Measurements from ENCODE around the gene KLHL26.

The KLHL26 gene

GRCh38 chr19:18685597-18686190, 48.9 kb downstream of the KLHL26 start:
- DNase-seq (ENCODE audit: low read depth) = no peak

DNA sequence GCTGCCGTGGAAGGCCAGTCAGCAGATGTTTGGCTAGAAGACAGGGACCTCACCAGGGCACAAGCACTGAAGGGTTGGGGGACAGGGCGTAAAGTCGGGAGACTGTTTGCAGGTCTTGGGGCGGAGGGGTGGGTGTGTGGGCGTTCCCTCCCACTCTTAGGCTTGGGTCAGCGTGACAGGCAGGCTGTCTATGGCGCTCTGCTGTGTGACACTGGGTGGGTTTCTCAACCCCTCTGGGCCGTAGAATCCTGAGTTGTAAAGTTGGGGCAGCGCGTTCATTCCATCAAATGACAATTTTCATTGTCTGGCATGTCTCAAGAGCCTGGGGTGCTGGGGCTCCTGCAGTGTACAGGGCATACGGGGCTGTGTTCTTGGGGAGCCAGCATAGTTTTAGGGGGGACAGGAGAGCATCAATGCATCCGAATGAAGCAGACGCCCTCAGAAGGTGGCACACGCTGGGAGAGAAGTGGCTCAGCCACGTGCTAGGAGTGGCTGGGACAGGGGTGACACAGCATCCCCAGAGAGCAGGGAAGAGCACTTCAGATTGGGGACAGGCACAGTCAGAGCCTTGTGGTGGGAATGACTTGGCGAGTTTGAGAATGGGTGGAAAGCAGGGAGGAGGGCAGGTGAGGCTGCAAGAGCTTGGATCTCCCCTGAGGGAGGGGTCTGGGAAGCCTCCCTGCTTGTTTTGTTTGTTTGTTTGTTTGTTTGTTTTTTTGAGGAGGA, 51.1 kb downstream of the KLHL26 start:
- DNase-seq (ENCODE audit: low read depth) = no peak

GRCh38 chr19:18696023-18696422, 59.2 kb downstream of the KLHL26 start:
- no peak for DNase-seq (ENCODE audit: low read depth)

- DNase-seq (ENCODE audit: low read depth) = no peak
Observed at GRCh38 chr19:18697680-18698079, 60.9 kb downstream of the KLHL26 start.

DNA sequence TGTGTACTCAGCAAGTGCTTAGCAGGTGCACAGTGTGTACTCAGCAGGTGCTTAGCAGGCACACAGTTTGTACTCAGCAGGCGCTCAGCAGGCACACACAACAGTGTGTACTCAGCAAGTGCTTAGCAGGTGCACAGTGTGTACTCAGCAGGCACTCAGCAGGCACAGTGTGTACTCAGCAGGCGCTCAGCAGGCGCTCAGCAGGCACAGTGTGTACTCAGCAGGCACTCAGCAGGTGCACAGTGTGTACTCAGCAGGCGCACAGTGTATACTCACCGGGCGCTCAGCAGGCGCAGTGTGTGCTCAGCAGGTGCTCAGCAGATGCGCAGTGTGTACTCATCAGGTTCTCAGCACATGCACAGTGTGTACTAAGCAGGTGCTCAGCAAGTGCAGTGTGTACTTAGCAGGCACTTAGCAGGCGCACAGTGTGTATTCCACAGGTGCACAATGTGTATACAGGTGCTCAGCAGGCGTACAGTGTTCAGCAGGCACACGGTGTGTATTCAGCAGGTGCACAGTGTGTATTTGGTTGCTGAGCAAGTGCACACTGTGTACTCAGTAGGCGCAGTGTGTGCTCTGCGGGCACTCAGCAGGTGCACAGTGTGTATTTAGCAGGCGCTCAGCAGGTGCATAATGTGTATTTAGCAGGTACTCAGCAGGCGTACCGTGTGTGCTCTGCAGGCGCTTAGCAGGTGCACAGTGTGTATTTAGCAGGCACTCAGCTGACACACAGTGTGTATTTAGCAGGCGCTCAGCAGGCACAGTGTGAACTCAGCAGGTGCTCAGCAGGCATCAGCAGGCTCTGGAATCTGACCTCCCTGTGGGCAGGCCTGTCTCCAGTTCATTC, 61.7 kb downstream of the KLHL26 start:
- DNase-seq (ENCODE audit: low read depth) = no peak

GRCh38 chr19:18699403-18700054, 62.7 kb downstream of the KLHL26 start:
- no peak for DNase-seq (ENCODE audit: low read depth)

GRCh38 chr19:18700501-18701249, 63.8 kb downstream of the KLHL26 start:
- DNase-seq (ENCODE audit: low read depth) = peak; percentile 27

GRCh38 chr19:18701250-18701608, 64.4 kb downstream of the KLHL26 start:
- DNase-seq (ENCODE audit: low read depth) = no peak

DNA sequence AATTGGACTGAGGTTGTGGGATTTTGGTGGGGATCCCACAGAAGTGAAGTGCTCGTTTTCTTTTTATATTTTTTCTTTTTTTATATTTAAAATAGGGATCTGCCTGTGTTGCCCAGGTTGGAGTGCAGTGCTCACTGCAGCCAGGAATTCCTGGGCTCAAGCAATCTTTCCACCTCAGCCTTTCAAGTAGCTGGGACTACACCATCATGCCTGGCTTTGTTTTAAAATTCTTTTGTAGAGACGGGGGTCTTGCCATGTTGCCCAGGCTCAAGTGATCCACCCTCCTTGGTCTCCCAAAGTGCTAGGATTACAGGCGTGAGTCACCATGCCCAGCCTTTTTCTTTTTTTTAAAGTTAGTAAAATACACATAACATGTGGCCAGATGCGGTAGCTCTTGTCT, 67.2 kb downstream of the KLHL26 start:
- no peak for DNase-seq (ENCODE audit: low read depth)

DNA sequence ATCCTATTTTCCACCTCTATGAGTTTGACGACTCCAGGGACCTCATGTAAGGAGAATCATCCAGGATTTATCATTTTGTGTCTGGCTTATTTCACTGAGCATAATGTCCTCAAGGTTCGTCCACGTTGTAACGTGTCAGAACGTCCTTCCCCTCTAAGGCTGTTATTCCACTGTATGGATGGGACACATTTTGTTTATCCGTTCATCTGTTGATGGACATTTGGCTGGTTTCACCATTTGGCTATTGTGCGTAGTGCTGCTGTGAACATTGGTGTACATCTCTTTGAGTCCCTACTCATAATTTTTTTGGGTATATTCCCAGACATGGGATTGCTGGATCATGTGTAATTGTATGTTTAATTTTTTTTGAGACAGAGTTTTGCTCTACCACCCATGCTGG, 68.1 kb downstream of the KLHL26 start:
- DNase-seq (ENCODE audit: low read depth) = no peak

DNA sequence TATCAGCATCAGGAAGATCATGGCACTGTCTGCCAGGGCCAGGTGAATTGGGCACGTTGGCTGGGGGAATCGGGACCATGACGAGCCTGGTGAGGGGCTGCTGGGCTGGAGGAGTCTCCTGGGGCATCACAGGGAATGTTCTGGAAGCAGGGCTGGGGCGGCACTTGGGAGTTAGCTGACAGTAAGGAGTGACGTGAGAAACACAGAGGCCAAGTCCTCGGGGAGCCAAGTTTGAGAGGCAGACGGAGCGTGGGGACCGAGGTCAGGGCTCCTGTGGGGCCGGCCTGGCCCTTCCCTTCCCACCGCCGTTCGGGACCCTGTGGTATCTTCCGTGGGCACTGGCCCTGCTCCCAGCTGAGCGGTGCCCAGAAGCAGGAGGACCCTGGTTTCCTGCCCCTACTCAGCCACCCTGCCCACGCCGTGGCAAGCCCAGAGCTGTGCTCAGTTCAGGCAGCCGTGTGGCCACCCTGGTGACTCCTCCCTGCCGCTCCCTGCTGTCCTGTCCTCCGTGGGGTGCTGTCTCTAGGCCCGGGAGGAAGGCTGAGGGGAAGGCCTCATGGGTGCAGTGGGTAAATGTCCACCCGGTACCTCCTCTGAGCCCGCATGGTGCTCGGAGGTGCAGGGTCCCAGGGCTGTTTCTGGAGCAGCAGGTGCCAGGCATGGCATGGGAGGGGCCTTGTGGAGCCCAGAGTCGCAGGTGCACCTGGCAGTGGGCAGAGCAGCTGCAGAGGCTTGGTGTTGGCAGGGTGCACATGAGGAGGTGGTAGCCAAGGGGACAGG, 71.8 kb downstream of the KLHL26 start:
- DNase-seq (ENCODE audit: low read depth) = no peak

DNA sequence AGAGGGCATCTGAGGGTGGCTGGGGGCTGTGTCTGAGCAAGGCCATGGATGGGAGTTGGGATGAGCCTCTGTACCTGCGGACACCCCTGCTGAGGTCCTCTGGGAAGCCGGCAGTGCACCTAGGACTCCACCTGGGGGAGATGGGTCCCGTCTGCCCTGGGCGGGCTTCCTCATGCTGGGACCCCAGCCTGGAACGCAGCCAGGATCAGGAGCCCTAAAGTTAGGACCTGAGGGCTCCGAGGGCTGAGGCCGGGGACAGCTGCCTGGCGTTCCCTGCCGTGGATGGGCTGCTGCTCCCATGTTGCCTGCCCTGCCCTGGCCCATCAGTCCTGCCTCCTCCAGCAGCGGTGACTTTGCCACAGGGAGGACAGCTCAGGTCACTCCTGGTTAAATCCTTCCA, 72.7 kb downstream of the KLHL26 start:
- no peak for DNase-seq (ENCODE audit: low read depth)

GRCh38 chr19:18710186-18710585, 73.4 kb downstream of the KLHL26 start:
- DNase-seq (ENCODE audit: low read depth) = no peak

DNA sequence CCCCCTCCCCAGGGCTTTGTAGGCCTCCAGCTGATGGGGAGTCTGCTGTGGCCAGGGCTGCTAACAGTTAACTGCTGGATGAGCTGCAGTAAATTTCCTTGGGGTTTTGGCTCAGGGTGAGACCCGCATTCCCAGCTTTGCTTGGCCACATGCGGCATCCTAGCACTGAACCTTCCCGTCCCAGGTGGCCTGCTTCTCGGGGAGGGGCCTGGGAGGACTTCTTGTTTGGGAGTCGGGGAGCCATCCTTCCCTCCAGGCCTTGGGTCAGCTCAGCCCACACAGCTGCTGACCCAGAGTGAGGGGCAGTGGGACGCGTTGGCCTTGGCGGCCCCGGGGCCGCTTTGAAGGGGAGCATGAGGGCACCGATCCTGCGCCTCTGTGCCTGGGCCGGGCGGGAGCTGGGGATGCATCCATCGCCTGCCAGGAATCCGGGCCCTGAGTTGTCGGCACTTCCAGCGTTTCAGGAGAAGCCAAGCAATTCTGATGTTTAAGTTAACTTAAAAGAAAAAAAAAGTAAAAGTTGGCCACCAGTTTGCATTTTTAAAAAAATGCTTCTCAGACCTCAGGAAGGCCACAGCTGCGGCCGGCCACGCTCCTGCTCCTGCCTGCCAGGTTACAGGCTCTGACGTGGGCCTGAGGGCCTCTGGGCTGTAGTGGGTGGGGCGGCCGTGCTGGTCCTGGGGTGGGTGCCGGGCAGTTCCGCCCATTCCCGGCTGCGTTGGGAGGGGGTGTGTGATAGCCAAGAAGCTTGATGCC, 74.3 kb downstream of the KLHL26 start:
- DNase-seq (ENCODE audit: low read depth) = no peak

DNA sequence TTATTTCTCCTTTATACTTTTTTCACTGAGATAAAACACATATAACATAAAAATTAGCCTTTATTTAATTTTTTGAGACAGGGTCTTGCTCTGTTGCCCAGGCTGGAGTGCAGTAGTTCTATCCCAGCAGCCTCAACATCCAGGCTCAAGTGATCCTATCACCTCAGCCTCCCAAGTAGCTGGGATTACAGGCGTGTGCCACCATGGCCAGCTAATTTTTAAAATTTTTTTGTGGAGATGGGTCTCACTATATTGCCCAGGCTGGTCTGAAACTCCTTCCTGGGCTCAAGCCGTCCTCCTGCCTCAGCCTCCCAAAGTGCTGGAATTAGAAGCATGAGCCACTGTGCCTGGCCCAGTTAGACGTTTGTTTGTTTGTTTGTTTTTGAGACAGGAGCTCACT, 75.1 kb downstream of the KLHL26 start:
- no peak for DNase-seq (ENCODE audit: low read depth)

- DNase-seq (ENCODE audit: low read depth) = no peak
Observed at GRCh38 chr19:18712981-18713380, 76.2 kb downstream of the KLHL26 start.

DNA sequence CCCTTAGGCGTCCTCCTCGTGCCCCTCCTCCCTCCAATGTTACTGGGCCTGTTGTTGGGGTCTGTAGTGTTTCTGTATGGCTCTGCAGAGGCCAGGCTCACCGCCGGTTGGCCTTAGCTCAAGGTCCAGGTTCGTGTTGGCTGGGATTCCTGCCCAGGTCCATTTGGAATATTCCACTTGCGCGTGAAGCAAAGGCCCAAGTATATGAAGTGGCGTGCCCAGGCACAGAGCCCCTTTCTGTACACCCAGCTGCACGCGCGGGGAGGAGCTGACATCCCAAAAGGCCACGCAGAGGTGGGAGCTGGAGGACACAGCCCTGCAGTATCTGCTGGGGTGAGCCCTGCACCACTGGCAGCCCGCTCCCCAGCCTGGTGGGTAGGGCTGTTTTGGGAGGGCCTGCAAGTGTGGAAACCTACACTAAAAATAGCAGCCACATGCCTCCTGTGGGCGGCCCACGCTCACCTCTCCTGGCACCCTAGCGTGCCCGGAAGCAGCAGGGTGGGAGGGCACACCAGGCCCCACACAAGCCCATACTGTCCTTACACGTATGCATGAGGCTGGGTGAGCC, 76.8 kb downstream of the KLHL26 start:
- no peak for DNase-seq (ENCODE audit: low read depth)

GRCh38 chr19:18715416-18715815, 78.6 kb downstream of the KLHL26 start:
- DNase-seq (ENCODE audit: low read depth) = no peak

GRCh38 chr19:18716857-18717256, 80.0 kb downstream of the KLHL26 start:
- DNase-seq (ENCODE audit: low read depth) = no peak

GRCh38 chr19:18717601-18718000, 80.8 kb downstream of the KLHL26 start:
- no peak for DNase-seq (ENCODE audit: low read depth)

Data from stromal cell of bone marrow (primary cell).